Mucosa of descending colon (tissue), 3 donors: ENCODE measurements around the gene ZCWPW2. TPM values are rescaled to one million over a fixed set of nuclear protein-coding genes. Genes with fewer than 3 reads are reported as not detected.
A peak's percentile ranks its signal among the peaks of the same experiment; 100 is the strongest.

Source experiments
- ATAC-seq: fragments of 200-7000 bp; cut with Tn5 transposase; one replicate; pipeline ENCODE4 v1.9.1; 2020; ENCODE audit warnings: mild to moderate bottlenecking, moderate library complexity
- DNase-seq, 3 donors: peaks; one replicate each; pipeline ENCODE4 v3.0.0-alpha.2; 2020
- H3K36me3 ChIP-seq: fragments of 200-600 bp; one replicate; pipeline ENCODE4 v1.8.0; 2021; ENCODE audit warnings: low read depth, mild to moderate bottlenecking
- H3K4me1 ChIP-seq: fragments of 200-600 bp; one replicate; pipeline ENCODE4 v1.8.0; 2021; ENCODE audit warnings: low read depth, mild to moderate bottlenecking
- H3K4me3 ChIP-seq: fragments of 200-600 bp; one replicate; pipeline ENCODE4 v1.8.0; 2021; ENCODE audit warnings: mild to moderate bottlenecking
- H3K9me3 ChIP-seq: fragments of 200-600 bp; one replicate; pipeline ENCODE4 v1.8.0; 2021; ENCODE audit warnings: mild to moderate bottlenecking
- intact Hi-C, 2 donors: fragments of 100-400 bp; cut with DNase I in 1 of 2; cut with micrococcal nuclease in 1 of 2; formaldehyde crosslinking; loops; one replicate each; pipeline versions ENCODE4 v1.11.0 to v1.11.1; 2022; cut with DNase I, micrococcal nuclease
- total RNA-seq, 3 donors: library from RNA; stranded (reverse); fragmentation: NEBNext Ultra II Directional in 2 of 3; extraction: Animal tissue kit (Norgen Biotek cat#: 25700) in 2 of 3; gene quantifications; one replicate each; pipeline versions ENCODE4 v1.2.1 to v1.2.4, GENCODE V29; 2021 to 2023
- TF ChIP-seq, protein P1 (sequence below): fragments of 200-600 bp; IDR thresholded peaks from one replicate; pipeline ENCODE4 v1.8.0; 2022; ENCODE audit warnings: antibody characterized with exemption, mild to moderate bottlenecking
- donor health status: DM: no; HTN: no; CAD: no; lungs with moderate emphysema.
- donor health status: DM: no; HTN: no; CAD: no.
- donor health status: DM: no; HTN: yes; CAD: no.

Gene ZCWPW2
- total RNA-seq, 3 donors from 2014 or later = 0.55 to 1.7 (median 0.90) TPM

DNA sequence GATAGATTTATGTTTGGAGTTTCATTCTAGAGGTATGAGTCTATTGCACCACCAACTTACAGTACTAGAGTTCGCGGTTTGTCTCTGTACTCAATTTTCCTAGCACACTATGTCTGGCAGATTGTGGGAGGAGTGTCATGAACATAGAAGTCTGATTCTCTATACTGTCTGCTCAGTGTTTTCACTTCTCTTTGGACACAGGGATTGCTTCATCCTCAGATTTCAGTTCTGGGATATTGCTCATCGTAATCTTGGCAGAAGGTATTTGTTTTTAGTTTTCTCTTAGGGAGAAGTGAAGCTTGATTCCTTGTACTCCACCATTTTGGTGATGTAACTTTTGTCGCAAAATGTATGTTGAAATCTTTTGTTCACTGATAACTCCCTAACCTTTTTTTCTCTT lies 27.9 kb downstream of the ZCWPW2 start:
- no peaks in the 10 kb centered on the region for H3K4me1 ChIP-seq
- TF ChIP-seq, protein P1, sequence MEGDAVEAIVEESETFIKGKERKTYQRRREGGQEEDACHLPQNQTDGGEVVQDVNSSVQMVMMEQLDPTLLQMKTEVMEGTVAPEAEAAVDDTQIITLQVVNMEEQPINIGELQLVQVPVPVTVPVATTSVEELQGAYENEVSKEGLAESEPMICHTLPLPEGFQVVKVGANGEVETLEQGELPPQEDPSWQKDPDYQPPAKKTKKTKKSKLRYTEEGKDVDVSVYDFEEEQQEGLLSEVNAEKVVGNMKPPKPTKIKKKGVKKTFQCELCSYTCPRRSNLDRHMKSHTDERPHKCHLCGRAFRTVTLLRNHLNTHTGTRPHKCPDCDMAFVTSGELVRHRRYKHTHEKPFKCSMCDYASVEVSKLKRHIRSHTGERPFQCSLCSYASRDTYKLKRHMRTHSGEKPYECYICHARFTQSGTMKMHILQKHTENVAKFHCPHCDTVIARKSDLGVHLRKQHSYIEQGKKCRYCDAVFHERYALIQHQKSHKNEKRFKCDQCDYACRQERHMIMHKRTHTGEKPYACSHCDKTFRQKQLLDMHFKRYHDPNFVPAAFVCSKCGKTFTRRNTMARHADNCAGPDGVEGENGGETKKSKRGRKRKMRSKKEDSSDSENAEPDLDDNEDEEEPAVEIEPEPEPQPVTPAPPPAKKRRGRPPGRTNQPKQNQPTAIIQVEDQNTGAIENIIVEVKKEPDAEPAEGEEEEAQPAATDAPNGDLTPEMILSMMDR = no peak
- DNase-seq (peak in 1 of 3 donors; percentile 2), ATAC-seq (peak; percentile 45)
- H3K9me3 ChIP-seq = peaks cover 4% of the 10 kb centered on the region
- H3K4me3 ChIP-seq = no peak overlapping the region
- no peaks in the 10 kb centered on the region for H3K36me3 ChIP-seq
- intact Hi-C loops = no loop called here

DNA sequence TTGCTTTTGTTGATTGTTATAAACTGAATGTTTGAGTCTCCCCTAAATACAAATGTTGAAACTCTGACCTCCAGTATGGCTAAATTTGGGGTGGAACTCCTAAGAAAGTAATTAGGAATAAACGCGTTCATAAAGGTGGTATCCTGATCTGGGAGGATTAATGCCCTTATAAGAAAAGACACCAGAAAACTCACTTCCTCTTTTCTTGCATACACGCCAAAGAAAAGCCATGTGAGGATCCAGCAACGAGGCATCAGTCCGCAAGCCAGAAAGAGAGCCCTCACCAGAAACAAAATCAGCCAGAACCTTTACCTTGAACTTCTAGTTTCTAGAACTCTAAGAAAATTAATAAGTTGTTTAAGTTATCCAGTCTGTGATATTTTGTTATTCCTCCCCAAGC lies 37.5 kb downstream of the ZCWPW2 start:
- Histone ChIP-seq H3K36me3 (no peaks in the 10 kb centered on the region), H3K9me3 (no peaks in the 10 kb centered on the region), H3K4me3 (no peak overlapping the region), H3K4me1 (no peaks in the 10 kb centered on the region)
- intact Hi-C loops = no loop called here
- TF ChIP-seq, protein P1 = no peak
- no peak for DNase-seq
- ATAC-seq = no peak

DNA sequence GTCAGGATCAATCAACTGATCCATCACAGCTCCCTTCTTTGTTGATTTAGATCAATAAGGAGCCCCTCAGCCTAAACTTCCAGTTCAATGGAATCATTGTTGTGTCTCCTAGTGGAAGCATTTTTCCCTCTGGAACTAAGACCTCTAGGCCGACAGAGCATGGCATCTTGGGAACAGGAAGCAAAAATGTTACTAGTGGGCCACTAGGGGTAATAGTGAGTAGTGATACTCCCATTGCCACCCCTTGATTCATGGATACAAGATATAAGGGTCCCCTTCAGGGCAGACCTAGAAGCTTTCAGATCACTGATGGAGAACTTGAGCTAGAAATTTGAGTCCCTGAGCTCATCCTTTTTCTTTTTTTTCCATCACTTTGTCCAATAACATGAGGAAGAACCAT lies 40.5 kb downstream of the ZCWPW2 start:
- ATAC-seq = no peak
- H3K9me3 ChIP-seq = peaks cover 14% of the 10 kb centered on the region
- no peaks in the 10 kb centered on the region for H3K4me1 ChIP-seq
- no peak for DNase-seq
- no peak overlapping the region for H3K4me3 ChIP-seq
- no peaks in the 10 kb centered on the region for H3K36me3 ChIP-seq
- intact Hi-C loops = no loop called here
- TF ChIP-seq, protein P1 = no peak

DNA sequence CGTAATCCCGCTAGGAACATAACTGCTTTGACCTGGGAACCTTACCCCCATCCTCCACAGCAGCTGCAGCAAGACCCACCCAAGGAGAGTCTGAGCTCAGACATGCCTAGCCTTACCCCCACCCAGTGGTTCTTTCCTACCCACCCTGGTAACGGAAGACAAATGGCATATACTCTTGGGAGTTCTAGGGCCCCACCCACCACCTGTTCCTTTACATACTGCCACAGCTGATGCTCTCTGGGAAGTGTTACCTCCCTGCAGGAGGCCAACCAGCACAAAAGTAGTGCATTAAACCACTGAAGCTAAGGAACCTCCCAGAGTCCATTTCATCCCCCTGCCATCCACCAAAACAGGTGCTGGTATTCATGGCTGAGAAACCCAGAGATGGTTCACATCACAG lies 50.7 kb downstream of the ZCWPW2 start:
- DNase-seq = no peak
- Histone ChIP-seq H3K36me3 (no peaks in the 10 kb centered on the region), H3K9me3 (peaks cover 80% of the 10 kb centered on the region), H3K4me3 (no peak overlapping the region), H3K4me1 (no peaks in the 10 kb centered on the region)
- no peak for ATAC-seq
- intact Hi-C loops = no loop called here
- TF ChIP-seq, protein P1 = no peak

DNA sequence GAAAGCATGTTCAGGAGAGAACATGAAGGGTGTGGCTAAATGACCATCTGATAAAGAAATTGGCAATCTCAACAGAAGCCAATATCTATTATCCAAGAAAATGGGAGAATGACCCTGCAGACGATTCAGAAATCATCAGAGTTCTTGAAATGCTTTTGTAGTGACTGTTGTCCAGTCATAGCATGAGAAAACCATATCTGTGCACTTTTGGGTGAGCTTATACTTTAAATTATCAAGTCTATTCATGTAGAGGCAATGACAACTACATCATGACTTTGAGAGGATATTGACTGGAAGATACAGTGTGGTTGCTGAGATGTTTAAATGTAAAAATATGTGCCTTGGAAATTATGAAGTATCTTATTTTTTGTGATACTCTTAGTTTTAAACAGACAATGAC lies 57.7 kb downstream of the ZCWPW2 start:
- no peaks in the 10 kb centered on the region for H3K36me3 ChIP-seq
- H3K4me3 ChIP-seq = no peak overlapping the region
- TF ChIP-seq, protein P1 = no peak
- no peak for DNase-seq
- no peaks in the 10 kb centered on the region for H3K4me1 ChIP-seq
- no peak for ATAC-seq
- H3K9me3 ChIP-seq = peaks cover 40% of the 10 kb centered on the region
- intact Hi-C loops = no loop called here

DNA sequence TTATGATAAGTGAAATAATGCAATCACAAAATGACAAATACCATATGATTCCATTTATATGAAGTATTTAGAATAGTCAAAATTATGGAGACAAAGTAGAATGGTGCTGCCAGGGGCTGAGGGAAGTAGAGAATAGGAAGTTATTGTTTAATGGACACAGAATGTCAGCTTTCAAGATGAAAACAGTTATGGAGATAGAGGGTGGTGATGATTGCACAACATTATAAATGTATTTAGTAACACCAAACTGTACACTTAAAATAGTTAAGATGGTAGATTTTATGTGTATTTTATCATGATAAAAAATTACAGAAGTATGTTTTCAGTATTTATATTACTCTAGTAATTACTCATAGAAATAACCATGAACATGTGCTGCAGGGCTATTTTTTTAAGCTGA lies 100.9 kb downstream of the ZCWPW2 start:
- intact Hi-C loops = no loop called here

More for the DNA sequence above, 100.9 kb downstream of the ZCWPW2 start:
- ATAC-seq (no peak), DNase-seq (no peak)
- peaks cover 4% of the 10 kb centered on the region for H3K9me3 ChIP-seq
- no peaks in the 10 kb centered on the region for H3K4me1 ChIP-seq
- H3K36me3 ChIP-seq = no peaks in the 10 kb centered on the region
- TF ChIP-seq, protein P1 = no peak
- no peak overlapping the region for H3K4me3 ChIP-seq
